Left renal cortex interstitium (tissue), 4 donors: ENCODE measurements around the gene SOWAHD. TPM values are rescaled to one million over a fixed set of nuclear protein-coding genes. Genes with fewer than 3 reads are reported as not detected.

ENCODE experiments used
- DNase-seq, 4 donors: peaks; one replicate each; pipeline ENCODE4 v3.0.0-alpha.2; 2013; ENCODE audit warnings: low read depth in 4 of 4, low spot score in 2 of 4, missing footprints in 1 of 4
- polyA plus RNA-seq, 4 donors: library from polyadenylated mRNA; unstranded; fragments of 120-200 nt; gene quantifications; one replicate each; pipeline ENCODE4 v1.2.1, GENCODE V29; 2013; ENCODE audit not compliant: insufficient read length in 4 of 4

The SOWAHD gene
- polyA plus RNA-seq, 4 donors = 0.40 to 0.79 (median 0.61) TPM

DNA sequence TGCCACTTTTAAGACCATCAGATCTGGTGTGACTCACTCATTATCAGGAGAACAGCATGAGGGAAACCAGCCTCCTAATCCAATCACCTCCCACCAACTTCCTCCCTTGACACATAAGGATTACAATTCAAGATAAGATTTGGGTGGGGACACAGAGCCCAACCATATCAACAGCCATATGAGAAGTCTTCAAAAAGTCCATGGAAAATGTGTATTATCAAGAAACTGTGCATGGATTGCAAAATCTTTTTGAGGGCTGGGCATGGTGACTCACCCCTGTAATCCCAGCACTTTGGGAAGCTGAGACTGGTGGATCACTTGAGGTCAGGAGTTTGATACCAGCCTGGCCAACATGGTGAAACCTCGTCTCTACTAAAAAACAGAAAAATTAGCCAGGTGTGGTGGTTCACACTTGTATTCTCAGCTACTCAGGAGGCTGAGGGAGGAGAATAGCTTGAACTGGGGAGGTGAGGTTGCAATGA is 50.8 kb downstream of the SOWAHD start:
- no peak for DNase-seq

Other genes starting within 250 kb of the SOWAHD start
- 10 to 100 TPM; 28.6 to 37.0 (median 33.0) TPM for gene STEEP1, start 193.2 kb upstream of the SOWAHD start, polyA plus RNA-seq
- gene UBE2A, start 184.0 kb upstream of the SOWAHD start, polyA plus RNA-seq = 10 to 100 TPM; 86.6 to 98.5 (median 89.3) TPM
- gene NKRF, start 152.2 kb upstream of the SOWAHD start, polyA plus RNA-seq = 10 to 100 TPM; 14.6 to 16.6 (median 15.8) TPM
- 10 to 100 TPM; 61.0 to 68.8 (median 63.8) TPM for gene SEPTIN6, start 65.4 kb upstream of the SOWAHD start, polyA plus RNA-seq
- 1,000 to 10,000 TPM; 1,958 to 2,894 (median 2,245) TPM for gene RPL39, start 33.0 kb downstream of the SOWAHD start, polyA plus RNA-seq
- 10 to 100 TPM; 24.3 to 39.4 (median 34.0) TPM for gene UPF3B, start 94.4 kb downstream of the SOWAHD start, polyA plus RNA-seq
- gene RNF113A, start 113.1 kb downstream of the SOWAHD start, polyA plus RNA-seq = 10 to 100 TPM in 3 of 4 donors, 1 to 10 TPM in 1; 9.3 to 13.5 (median 12.2) TPM
- 100 to 1,000 TPM; 118 to 179 (median 134) TPM for gene NDUFA1, start 113.2 kb downstream of the SOWAHD start, polyA plus RNA-seq
- gene AKAP14, start 137.3 kb downstream of the SOWAHD start, polyA plus RNA-seq = under 1 TPM in 3 of 4 donors, not detected in 1; 0.34 to 0.77 (median 0.49) TPM
- gene NKAP, start 185.2 kb downstream of the SOWAHD start, polyA plus RNA-seq = 10 to 100 TPM; 12.3 to 18.2 (median 15.9) TPM